GM23338 (cell line): Measurements from ENCODE around the gene ZCCHC9.

Experiments
- POLR2AphosphoS5 ChIP-seq: IDR thresholded peaks from 2 replicates; pipeline ENCODE4 v1.6.1; 2016; ENCODE audit warnings: antibody characterized with exemption, low read depth
- TF ChIP-seq, protein P1 (sequence below): IDR thresholded peaks from one replicate; pipeline ENCODE4 v1.6.1; 2018; ENCODE audit warnings: antibody characterized with exemption; ENCODE audit not compliant: unreplicated experiment
- TF ChIP-seq, protein P2 (sequence below), 2 experiments: fragments of 200-600 bp in 1 of 2; sonication (generic) in 1 of 2; conservative IDR thresholded peaks; 2 replicates each; pipeline versions ENCODE4 v1.5.1 to v1.6.1; 2016 to 2017; ENCODE audit warnings: antibody characterized with exemption in 2 of 2, low read depth in 2 of 2, mild to moderate bottlenecking in 2 of 2, moderate library complexity in 1 of 2

DNA sequence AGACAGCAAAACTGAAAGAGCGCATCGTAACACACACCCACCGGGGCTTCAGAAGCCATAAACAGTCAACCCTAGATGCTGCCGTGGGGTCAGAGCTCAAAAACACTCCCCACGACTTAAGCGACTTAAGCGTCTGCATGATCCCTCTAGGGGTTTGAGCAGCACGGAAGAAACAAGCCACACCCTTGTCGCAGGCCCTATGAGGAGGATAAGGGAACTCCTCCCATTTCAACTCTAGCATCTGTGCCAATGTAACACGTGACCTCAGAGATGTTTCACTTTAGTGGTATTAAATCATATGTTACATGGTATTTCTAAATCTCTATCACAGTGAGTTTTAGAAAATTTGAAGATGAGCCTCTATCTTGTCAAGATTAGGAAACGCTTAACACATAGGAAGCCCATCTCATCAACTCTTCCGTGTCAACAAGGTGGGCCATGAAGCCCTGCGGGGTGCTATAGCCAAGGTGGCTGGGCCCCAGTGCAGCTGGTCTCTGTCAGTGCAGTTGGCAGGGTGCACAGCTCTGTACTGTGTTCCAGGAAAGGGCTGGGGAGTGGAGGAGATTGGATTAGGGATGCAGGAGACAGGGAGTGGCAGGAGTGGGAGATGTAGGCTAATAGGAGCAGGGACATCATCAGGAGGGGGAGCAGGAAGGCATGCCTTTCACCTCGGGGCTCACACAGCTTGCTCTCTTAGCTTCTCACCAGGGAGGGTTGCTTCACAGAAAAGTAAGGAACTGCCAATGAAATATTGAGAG is 33.1 kb downstream of the ZCCHC9 start:
- TF ChIP-seq, protein P1, sequence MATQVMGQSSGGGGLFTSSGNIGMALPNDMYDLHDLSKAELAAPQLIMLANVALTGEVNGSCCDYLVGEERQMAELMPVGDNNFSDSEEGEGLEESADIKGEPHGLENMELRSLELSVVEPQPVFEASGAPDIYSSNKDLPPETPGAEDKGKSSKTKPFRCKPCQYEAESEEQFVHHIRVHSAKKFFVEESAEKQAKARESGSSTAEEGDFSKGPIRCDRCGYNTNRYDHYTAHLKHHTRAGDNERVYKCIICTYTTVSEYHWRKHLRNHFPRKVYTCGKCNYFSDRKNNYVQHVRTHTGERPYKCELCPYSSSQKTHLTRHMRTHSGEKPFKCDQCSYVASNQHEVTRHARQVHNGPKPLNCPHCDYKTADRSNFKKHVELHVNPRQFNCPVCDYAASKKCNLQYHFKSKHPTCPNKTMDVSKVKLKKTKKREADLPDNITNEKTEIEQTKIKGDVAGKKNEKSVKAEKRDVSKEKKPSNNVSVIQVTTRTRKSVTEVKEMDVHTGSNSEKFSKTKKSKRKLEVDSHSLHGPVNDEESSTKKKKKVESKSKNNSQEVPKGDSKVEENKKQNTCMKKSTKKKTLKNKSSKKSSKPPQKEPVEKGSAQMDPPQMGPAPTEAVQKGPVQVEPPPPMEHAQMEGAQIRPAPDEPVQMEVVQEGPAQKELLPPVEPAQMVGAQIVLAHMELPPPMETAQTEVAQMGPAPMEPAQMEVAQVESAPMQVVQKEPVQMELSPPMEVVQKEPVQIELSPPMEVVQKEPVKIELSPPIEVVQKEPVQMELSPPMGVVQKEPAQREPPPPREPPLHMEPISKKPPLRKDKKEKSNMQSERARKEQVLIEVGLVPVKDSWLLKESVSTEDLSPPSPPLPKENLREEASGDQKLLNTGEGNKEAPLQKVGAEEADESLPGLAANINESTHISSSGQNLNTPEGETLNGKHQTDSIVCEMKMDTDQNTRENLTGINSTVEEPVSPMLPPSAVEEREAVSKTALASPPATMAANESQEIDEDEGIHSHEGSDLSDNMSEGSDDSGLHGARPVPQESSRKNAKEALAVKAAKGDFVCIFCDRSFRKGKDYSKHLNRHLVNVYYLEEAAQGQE = no peak
- TF ChIP-seq, protein P2, sequence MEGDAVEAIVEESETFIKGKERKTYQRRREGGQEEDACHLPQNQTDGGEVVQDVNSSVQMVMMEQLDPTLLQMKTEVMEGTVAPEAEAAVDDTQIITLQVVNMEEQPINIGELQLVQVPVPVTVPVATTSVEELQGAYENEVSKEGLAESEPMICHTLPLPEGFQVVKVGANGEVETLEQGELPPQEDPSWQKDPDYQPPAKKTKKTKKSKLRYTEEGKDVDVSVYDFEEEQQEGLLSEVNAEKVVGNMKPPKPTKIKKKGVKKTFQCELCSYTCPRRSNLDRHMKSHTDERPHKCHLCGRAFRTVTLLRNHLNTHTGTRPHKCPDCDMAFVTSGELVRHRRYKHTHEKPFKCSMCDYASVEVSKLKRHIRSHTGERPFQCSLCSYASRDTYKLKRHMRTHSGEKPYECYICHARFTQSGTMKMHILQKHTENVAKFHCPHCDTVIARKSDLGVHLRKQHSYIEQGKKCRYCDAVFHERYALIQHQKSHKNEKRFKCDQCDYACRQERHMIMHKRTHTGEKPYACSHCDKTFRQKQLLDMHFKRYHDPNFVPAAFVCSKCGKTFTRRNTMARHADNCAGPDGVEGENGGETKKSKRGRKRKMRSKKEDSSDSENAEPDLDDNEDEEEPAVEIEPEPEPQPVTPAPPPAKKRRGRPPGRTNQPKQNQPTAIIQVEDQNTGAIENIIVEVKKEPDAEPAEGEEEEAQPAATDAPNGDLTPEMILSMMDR (conservative IDR thresholded peaks at IDR 0.05; ENCODE audit: low read depth in 2 of 2) = no peak
- TF ChIP-seq POLR2AphosphoS5 = no peak
